ENCODE measurements around the gene GPR156.

Gene GPR156

GRCh38 chr3:120289636-120290035, 4.6 kb upstream of the GPR156 start:
- no peaks in the 10 kb centered on the region for H3K27me3 ChIP-seq (replicated peaks; ENCODE audit: insufficient read depth, low read length)
- no peaks in the 10 kb centered on the region for H3K9me2 ChIP-seq (replicated peaks; ENCODE audit: insufficient read depth, low read length)
- H3K9me3 ChIP-seq (replicated peaks; ENCODE audit: insufficient read depth, low read length): no peaks in the 10 kb centered on the region
- no peak for DNase-seq
- TF ChIP-seq EZH2phosphoT487 (IDR thresholded peaks at IDR 0.05; ENCODE audit: low read length) (no peak), EZH2 (optimal IDR thresholded peaks at IDR 0.05; ENCODE audit: low read depth, low read length) (no peak), CTCF (IDR thresholded peaks at IDR 0.05; ENCODE audit: low read length) (no peak)
- H3K4me3 ChIP-seq (ENCODE audit: low read length): no peak overlapping the region
- H3K9ac ChIP-seq (ENCODE audit: low read length): no peak overlapping the region
- no peaks in the 10 kb centered on the region for H4K20me1 ChIP-seq (ENCODE audit: insufficient read depth, low read length)
- no peak overlapping the region for H3K27ac ChIP-seq (ENCODE audit: low read length)
- H3K4me2 ChIP-seq (ENCODE audit: low read depth, low read length): no peak overlapping the region
- no peaks in the 10 kb centered on the region for H3K4me1 ChIP-seq (ENCODE audit: low read length)
- no peak overlapping the region for H2AFZ ChIP-seq (ENCODE audit: low read length)
- H3K36me3 ChIP-seq (replicated peaks; ENCODE audit: insufficient read depth, low read length): no peaks in the 10 kb centered on the region
- no peaks in the 10 kb centered on the region for H3F3A ChIP-seq (ENCODE audit: insufficient read depth, low read length)
- no peaks in the 10 kb centered on the region for H3K79me2 ChIP-seq (ENCODE audit: low read length)

- H3K9me2 ChIP-seq (replicated peaks; ENCODE audit: insufficient read depth, low read length): no peaks in the 10 kb centered on the region
- no peaks in the 10 kb centered on the region for H3K79me2 ChIP-seq (ENCODE audit: low read length)
- no peak for DNase-seq
- no peaks in the 10 kb centered on the region for H3K9me3 ChIP-seq (replicated peaks; ENCODE audit: insufficient read depth, low read length)
- no peaks in the 10 kb centered on the region for H3K27me3 ChIP-seq (replicated peaks; ENCODE audit: insufficient read depth, low read length)
- H3K9ac ChIP-seq (ENCODE audit: low read length): no peak overlapping the region
- no peaks in the 10 kb centered on the region for H4K20me1 ChIP-seq (ENCODE audit: insufficient read depth, low read length)
- H3K4me3 ChIP-seq (ENCODE audit: low read length): no peak overlapping the region
- H3K4me1 ChIP-seq (ENCODE audit: low read length): no peaks in the 10 kb centered on the region
- TF ChIP-seq EZH2phosphoT487 (IDR thresholded peaks at IDR 0.05; ENCODE audit: low read length) (no peak), CTCF (IDR thresholded peaks at IDR 0.05; ENCODE audit: low read length) (no peak), EZH2 (optimal IDR thresholded peaks at IDR 0.05; ENCODE audit: low read depth, low read length) (no peak)
- H3K27ac ChIP-seq (ENCODE audit: low read length): no peak overlapping the region
- H3F3A ChIP-seq (ENCODE audit: insufficient read depth, low read length): no peaks in the 10 kb centered on the region
- H3K36me3 ChIP-seq (replicated peaks; ENCODE audit: insufficient read depth, low read length): no peaks in the 10 kb centered on the region
- H3K4me2 ChIP-seq (ENCODE audit: low read depth, low read length): no peak overlapping the region
- H2AFZ ChIP-seq (ENCODE audit: low read length): no peak overlapping the region
Measured at GRCh38 chr3:120286465-120286864, 1.4 kb upstream of the GPR156 start.

DNA sequence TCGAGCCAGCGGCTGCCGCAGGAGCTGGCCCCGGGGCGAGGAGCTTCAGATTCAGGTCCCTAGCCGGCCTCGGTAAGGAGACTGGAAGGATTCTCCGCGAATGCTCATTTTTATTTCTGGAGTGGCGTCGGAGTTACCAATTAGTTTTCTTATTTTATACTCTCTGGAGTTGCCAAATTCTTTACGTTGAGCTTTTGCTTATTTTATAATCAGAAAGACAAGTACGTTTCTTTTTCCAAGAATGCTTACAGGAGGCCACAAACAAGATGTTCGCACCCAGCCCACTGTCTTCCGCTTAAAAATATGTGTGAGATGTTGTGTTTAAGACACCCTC, 453 bp upstream of the GPR156 start:
- no peak overlapping the region for H2AFZ ChIP-seq (ENCODE audit: low read length)
- no peaks in the 10 kb centered on the region for H3K27me3 ChIP-seq (replicated peaks; ENCODE audit: insufficient read depth, low read length)
- no peak overlapping the region for H3K4me3 ChIP-seq (ENCODE audit: low read length)
- no peak overlapping the region for H3K27ac ChIP-seq (ENCODE audit: low read length)
- DNase-seq: no peak
- no peaks in the 10 kb centered on the region for H3F3A ChIP-seq (ENCODE audit: insufficient read depth, low read length)
- no peaks in the 10 kb centered on the region for H4K20me1 ChIP-seq (ENCODE audit: insufficient read depth, low read length)
- no peaks in the 10 kb centered on the region for H3K79me2 ChIP-seq (ENCODE audit: low read length)
- H3K36me3 ChIP-seq (replicated peaks; ENCODE audit: insufficient read depth, low read length): no peaks in the 10 kb centered on the region
- H3K9me2 ChIP-seq (replicated peaks; ENCODE audit: insufficient read depth, low read length): no peaks in the 10 kb centered on the region
- TF ChIP-seq CTCF (IDR thresholded peaks at IDR 0.05; ENCODE audit: low read length) (no peak), EZH2phosphoT487 (IDR thresholded peaks at IDR 0.05; ENCODE audit: low read length) (no peak), EZH2 (optimal IDR thresholded peaks at IDR 0.05; ENCODE audit: low read depth, low read length) (no peak)
- no peak overlapping the region for H3K9ac ChIP-seq (ENCODE audit: low read length)
- H3K9me3 ChIP-seq (replicated peaks; ENCODE audit: insufficient read depth, low read length): no peaks in the 10 kb centered on the region
- no peak overlapping the region for H3K4me2 ChIP-seq (ENCODE audit: low read depth, low read length)
- no peaks in the 10 kb centered on the region for H3K4me1 ChIP-seq (ENCODE audit: low read length)

Data from MM.1S (cell line).